ENCODE results near the gene ADI1. TPM values are rescaled to one million over a fixed set of nuclear protein-coding genes. Genes with fewer than 3 reads are reported as not detected.
A peak's percentile ranks its signal among the peaks of the same experiment; 100 is the strongest.
"Not testable (repeated sequence)": the region's sequence is repeated elsewhere in the genome, so short reads cannot be mapped to it uniquely, and the experiment has no call there.

The ADI1 gene
- total RNA-seq, 5 donors from 2014 or later (not counting 1 experiment from before 2014, with no cell fraction given): 20.9 to 29.0 (median 28.3) TPM

- peak overlapping the region; percentile 3 to 90 for H3K4me3 ChIP-seq (ENCODE audit: control insufficient read depth in 1 of 2, extremely low read depth in 1 of 2, low read length in 1 of 2)
These were observed 1.3 kb upstream of the ADI1 start for GRCh38 chr2:3520591-3520990.

GRCh38 chr2:3518496-3519254, 656 bp downstream of the ADI1 start:
- ATAC-seq (replicated peaks in 1 of 4): peak; percentile 74 to 81 (median 80)
- Histone ChIP-seq H3K27me3 (replicated peaks in 1 of 2; ENCODE audit: control insufficient read depth in 2 of 2, extremely low read depth in 1 of 2, insufficient read depth in 2 of 2, low read length in 1 of 2) (no peaks in the 10 kb centered on the region), H3K4me3 (ENCODE audit: control insufficient read depth in 1 of 2, extremely low read depth in 1 of 2, low read length in 1 of 2) (peak overlapping the region; percentile 65 to 90), H3K27ac (ENCODE audit: low read length) (peak overlapping the region; percentile 90), H3K9me3 (no peaks in the 10 kb centered on the region), H3K4me1 (ENCODE audit: control insufficient read depth in 1 of 2, extremely low read depth in 1 of 2, insufficient read depth in 2 of 2, low read length in 2 of 2) (peaks cover 11 to 23% of the 10 kb centered on the region in 2 experiments), H3K36me3 (ENCODE audit: control insufficient read depth in 2 of 2, extremely low read depth in 1 of 2, insufficient read depth in 1 of 2, low read length in 1 of 2) (no peaks in the 10 kb centered on the region)
- Mint-ChIP-seq H3K4me3 (peak overlapping the region; percentile 87 to 90 (median 89)), H3K36me3 (peaks cover 23% of the 10 kb centered on the region), H3K27me3 (no peaks in the 10 kb centered on the region), H3K27ac (peak overlapping the region; percentile 91 to 93), H3K4me1 (peaks cover 36 to 53% (median 49%) of the 10 kb centered on the region in 3 donors), H3K9me3 (peaks cover 0 to 15% (median 4%) of the 10 kb centered on the region in 3 donors)
- WGBS (ENCODE audit: insufficient coverage): under 1% methylated on average over 67 of the region's 67 CpGs
- ChIA-PET CTCF (interaction anchor here in 1 of 2 donors (0.8 kb wide), 1 partner anchor 57 kb away, joined by 5 read pairs; no protein-coding TSS in a partner anchor), POLR2A (interaction anchor here (0.6 to 0.8 kb wide), 4 partner anchors 22 to 140 kb away, joined by 3 to 5 read pairs (median 4); no protein-coding TSS in a partner anchor)
- peak; percentile 91 to 100 (median 98) for DNase-seq

More at GRCh38 chr2:3520591-3520990, 1.3 kb upstream of the ADI1 start:
- H3K4me3 Mint-ChIP-seq: peak overlapping the region; percentile 87 to 90 (median 89)
- DNase-seq: no peak
- Histone ChIP-seq H3K9me3 (no peaks in the 10 kb centered on the region), H3K27ac (ENCODE audit: low read length) (no peak overlapping the region), H3K27me3 (replicated peaks in 1 of 2; ENCODE audit: control insufficient read depth in 2 of 2, extremely low read depth in 1 of 2, insufficient read depth in 2 of 2, low read length in 1 of 2) (no peaks in the 10 kb centered on the region), H3K4me1 (ENCODE audit: control insufficient read depth in 1 of 2, extremely low read depth in 1 of 2, insufficient read depth in 2 of 2, low read length in 2 of 2) (peaks cover 11 to 23% of the 10 kb centered on the region in 2 experiments), H3K36me3 (ENCODE audit: control insufficient read depth in 2 of 2, extremely low read depth in 1 of 2, insufficient read depth in 1 of 2, low read length in 1 of 2) (no peaks in the 10 kb centered on the region)
- peaks cover 4% of the 10 kb centered on the region for H3K36me3 Mint-ChIP-seq
- H3K27me3 Mint-ChIP-seq: no peaks in the 10 kb centered on the region
- ChIA-PET POLR2A (interaction anchor here in 1 of 2 donors (0.6 to 1.2 kb wide), 3 partner anchors 23 to 56 kb away, joined by 3 to 7 read pairs (median 3); partner anchors contain the start of gene RNASEH1), CTCF (interaction anchor here in 1 of 2 donors (1.2 kb wide), 1 partner anchor 38 kb away, joined by 4 read pairs; the partner anchor contains the start of gene RNASEH1)
- ATAC-seq (replicated peaks in 1 of 4): no peak
- peak overlapping the region; percentile 88 to 90 for H3K27ac Mint-ChIP-seq
- WGBS (ENCODE audit: insufficient coverage): 94% methylated on average over 6 of the region's 6 CpGs
- peaks cover 0 to 4% (median 3%) of the 10 kb centered on the region in 3 donors for H3K9me3 Mint-ChIP-seq
- H3K4me1 Mint-ChIP-seq: peaks cover 34 to 40% (median 38%) of the 10 kb centered on the region in 3 donors

DNA sequence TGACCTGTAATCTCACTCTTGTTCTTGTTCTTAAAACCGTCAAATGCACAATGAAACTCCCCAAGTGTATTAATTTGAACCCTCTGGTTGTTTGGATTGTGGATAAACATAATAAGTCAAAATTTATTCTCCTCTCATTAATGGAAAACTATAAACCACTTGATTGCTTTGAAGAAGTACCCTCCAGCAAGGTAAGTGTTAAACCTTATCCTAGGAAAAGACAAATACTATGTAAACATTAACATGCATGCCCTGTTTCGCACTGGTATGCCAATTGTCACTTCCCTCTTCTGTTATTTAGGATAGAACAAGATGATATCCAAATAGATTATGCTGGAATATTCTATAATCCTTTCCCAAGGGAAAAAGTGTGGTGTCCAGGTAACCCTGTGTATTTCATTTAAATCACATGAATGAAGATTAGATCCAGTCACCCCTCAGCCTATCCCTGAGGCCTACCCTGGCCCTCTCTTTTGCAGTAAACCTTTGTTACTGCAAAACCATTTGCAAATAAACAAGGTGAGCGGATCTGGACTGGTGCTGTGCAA, 1.3 kb downstream of the ADI1 start:
- ChIA-PET CTCF (interaction anchor here in 1 of 2 donors (0.8 kb wide), 1 partner anchor 56 kb away, joined by 5 read pairs; no protein-coding TSS in a partner anchor), POLR2A (interaction anchor here (0.6 kb wide), 3 partner anchors 23 to 140 kb away, joined by 3 to 5 read pairs (median 4); no protein-coding TSS in a partner anchor)
- H3K4me3 ChIP-seq (ENCODE audit: control insufficient read depth in 1 of 2, extremely low read depth in 1 of 2, low read length in 1 of 2): peak overlapping the region; percentile 65 to 90
- ATAC-seq (replicated peaks in 1 of 4) (no peak), DNase-seq (no peak)
- peaks cover 0 to 15% (median 4%) of the 10 kb centered on the region in 3 donors for H3K9me3 Mint-ChIP-seq
- no peaks in the 10 kb centered on the region for H3K27me3 ChIP-seq (replicated peaks in 1 of 2; ENCODE audit: control insufficient read depth in 2 of 2, extremely low read depth in 1 of 2, insufficient read depth in 2 of 2, low read length in 1 of 2)
- H3K4me1 Mint-ChIP-seq: peaks cover 36 to 60% (median 52%) of the 10 kb centered on the region in 3 donors
- peaks cover 0 to 2% of the 10 kb centered on the region in 2 donors for H3K36me3 ChIP-seq (ENCODE audit: control insufficient read depth in 2 of 2, extremely low read depth in 1 of 2, insufficient read depth in 1 of 2, low read length in 1 of 2)
- H3K36me3 Mint-ChIP-seq: peaks cover 29% of the 10 kb centered on the region
- no peaks in the 10 kb centered on the region for H3K27me3 Mint-ChIP-seq
- H3K27ac ChIP-seq (ENCODE audit: low read length): peak overlapping the region; percentile 90
- H3K4me1 ChIP-seq (ENCODE audit: control insufficient read depth in 1 of 2, extremely low read depth in 1 of 2, insufficient read depth in 2 of 2, low read length in 2 of 2): peaks cover 11 to 23% of the 10 kb centered on the region in 2 experiments
- H3K27ac Mint-ChIP-seq: peak overlapping the region; percentile 91 to 93
- H3K4me3 Mint-ChIP-seq: peak overlapping the region; percentile 87 to 90 (median 89)
- WGBS (ENCODE audit: insufficient coverage): 0% methylated on average over 1 of the region's 3 CpGs
- no peaks in the 10 kb centered on the region for H3K9me3 ChIP-seq

DNA sequence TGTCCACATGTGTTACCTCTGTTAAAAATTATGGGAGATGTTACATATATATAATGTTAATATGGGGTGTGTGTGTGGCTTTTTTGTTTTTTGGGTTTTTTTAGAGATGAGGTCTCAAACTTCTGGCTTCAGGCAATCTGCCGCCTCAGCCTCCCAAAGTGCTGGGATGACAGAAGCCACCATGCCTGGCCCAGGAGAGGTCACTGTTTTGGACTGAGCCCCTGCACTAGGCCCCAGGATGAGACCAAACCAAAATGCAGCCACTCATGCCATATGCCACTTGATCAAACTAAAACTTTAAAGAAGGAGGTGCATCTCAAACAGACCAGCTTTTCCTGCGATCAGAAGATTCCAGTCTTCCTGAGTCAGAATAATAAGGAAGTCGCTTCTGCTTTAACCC, 2.5 kb downstream of the ADI1 start:
- no peak overlapping the region for H3K27ac Mint-ChIP-seq
- peaks cover 0 to 17% (median 4%) of the 10 kb centered on the region in 3 donors for H3K9me3 Mint-ChIP-seq
- CTCF ChIA-PET: interaction anchor here (0.7 to 0.8 kb wide), 2 partner anchors 132 to 139 kb away, joined by 3 to 7 read pairs; partner anchors contain the start of gene EIPR1 (in 1 of the 2)
- H3K27ac ChIP-seq (ENCODE audit: low read length): no peak overlapping the region
- peaks cover 0 to 13% of the 10 kb centered on the region in 2 donors for H3K36me3 ChIP-seq (ENCODE audit: control insufficient read depth in 2 of 2, extremely low read depth in 1 of 2, insufficient read depth in 1 of 2, low read length in 1 of 2)
- H3K36me3 Mint-ChIP-seq: peaks cover 40% of the 10 kb centered on the region
- POLR2A ChIA-PET: no interaction called here
- WGBS (ENCODE audit: insufficient coverage): 94% methylated on average over 2 of the region's 3 CpGs
- peaks cover 33 to 59% (median 49%) of the 10 kb centered on the region in 3 donors for H3K4me1 Mint-ChIP-seq
- ATAC-seq (replicated peaks in 1 of 4) (no peak), DNase-seq (no peak)
- H3K4me3 Mint-ChIP-seq: no peak overlapping the region
- H3K27me3 Mint-ChIP-seq: no peaks in the 10 kb centered on the region
- no peaks in the 10 kb centered on the region for H3K27me3 ChIP-seq (replicated peaks in 1 of 2; ENCODE audit: control insufficient read depth in 2 of 2, extremely low read depth in 1 of 2, insufficient read depth in 2 of 2, low read length in 1 of 2)
- H3K9me3 ChIP-seq: no peaks in the 10 kb centered on the region
- peaks cover 11 to 23% of the 10 kb centered on the region in 2 experiments for H3K4me1 ChIP-seq (ENCODE audit: control insufficient read depth in 1 of 2, extremely low read depth in 1 of 2, insufficient read depth in 2 of 2, low read length in 2 of 2)
- H3K4me3 ChIP-seq (ENCODE audit: control insufficient read depth in 1 of 2, extremely low read depth in 1 of 2, low read length in 1 of 2): no peak overlapping the region

- DNase-seq; H3K4me3 ChIP-seq (ENCODE audit: control insufficient read depth in 1 of 2, extremely low read depth in 1 of 2, low read length in 1 of 2); H3K4me3 Mint-ChIP-seq; ATAC-seq (replicated peaks in 1 of 4); H3K27ac ChIP-seq (ENCODE audit: low read length); H3K9me3 ChIP-seq; H3K27me3 Mint-ChIP-seq; POLR2A ChIA-PET; H3K27me3 ChIP-seq (replicated peaks in 1 of 2; ENCODE audit: control insufficient read depth in 2 of 2, extremely low read depth in 1 of 2, insufficient read depth in 2 of 2, low read length in 1 of 2); CTCF ChIA-PET: not testable (repeated sequence)
- Mint-ChIP-seq H3K36me3 (peaks cover 54% of the 10 kb centered on the region), H3K27ac (peak overlapping the region in 1 of 2 donors; percentile 31), H3K4me1 (peaks cover 19 to 45% (median 36%) of the 10 kb centered on the region in 3 donors), H3K9me3 (peaks cover 4 to 25% (median 10%) of the 10 kb centered on the region in 3 donors)
- Histone ChIP-seq H3K36me3 (ENCODE audit: control insufficient read depth in 2 of 2, extremely low read depth in 1 of 2, insufficient read depth in 1 of 2, low read length in 1 of 2) (peaks cover 3 to 27% of the 10 kb centered on the region in 2 donors), H3K4me1 (ENCODE audit: control insufficient read depth in 1 of 2, extremely low read depth in 1 of 2, insufficient read depth in 2 of 2, low read length in 2 of 2) (peaks cover 10 to 14% of the 10 kb centered on the region in 2 experiments)
- 80% methylated on average over 1 of the region's 5 CpGs for WGBS (ENCODE audit: insufficient coverage)
These were observed 3.9 kb downstream of the ADI1 start for GRCh38 chr2:3515438-3515837.

Measured in T-cell (primary cell).